ENCODE results near the gene RNASE8. TPM values are rescaled to one million over a fixed set of nuclear protein-coding genes. Genes with fewer than 3 reads are reported as not detected.

RNASE8 gene
- polyA plus RNA-seq, 1 donor: not detected

DNA sequence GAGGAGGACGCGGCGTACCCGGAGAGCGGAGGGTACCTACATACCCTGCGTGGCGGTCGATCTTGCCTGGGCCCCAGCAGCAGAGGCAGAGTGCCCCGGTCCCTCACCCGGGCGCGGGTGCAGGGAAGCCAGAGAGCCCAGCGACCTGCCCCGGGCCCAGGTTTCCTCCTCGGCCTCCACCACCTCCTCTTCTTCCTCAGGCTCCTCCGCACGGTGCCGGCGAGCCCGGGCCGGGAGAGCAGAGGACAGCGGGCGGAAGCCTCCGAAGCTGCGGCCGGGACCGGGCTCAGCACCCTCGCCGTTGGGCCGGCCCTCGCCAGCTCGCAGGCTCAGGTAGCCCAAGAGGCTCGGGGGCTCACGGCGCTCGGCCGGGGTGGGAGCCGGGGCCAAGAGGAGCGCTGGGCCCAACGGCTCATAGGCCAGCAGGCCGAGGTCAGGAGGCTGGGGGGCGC is 34.2 kb downstream of the RNASE8 start:
- DNase-seq (ENCODE audit: low read depth): no peak

- no peak for DNase-seq (ENCODE audit: low read depth)
Observed at GRCh38 chr14:21092273-21093011, 34.8 kb downstream of the RNASE8 start.

DNA sequence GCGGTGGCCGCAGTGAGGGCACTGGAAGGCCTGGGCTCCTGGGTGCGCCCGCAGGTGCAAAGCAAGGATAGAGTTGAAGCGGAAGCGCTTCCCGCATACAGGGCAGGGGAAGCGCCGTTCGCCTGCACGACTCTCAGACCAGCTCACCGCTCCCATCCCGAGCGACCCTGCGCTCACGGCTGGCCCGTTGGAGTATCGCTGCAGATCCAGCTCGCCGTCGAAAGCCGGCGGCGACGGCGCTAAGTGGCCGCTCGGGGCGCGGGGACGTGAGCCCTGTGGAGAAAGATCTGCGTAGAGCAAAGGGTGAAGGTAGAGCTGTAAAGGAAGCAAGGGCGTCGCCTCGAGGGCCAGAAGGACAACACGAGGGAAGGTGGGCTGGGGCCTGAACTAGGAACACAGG is 35.4 kb downstream of the RNASE8 start:
- DNase-seq (ENCODE audit: low read depth): no peak

- no peak for DNase-seq (ENCODE audit: low read depth)
Observed at GRCh38 chr14:21093769-21094681, 36.4 kb downstream of the RNASE8 start.

DNA sequence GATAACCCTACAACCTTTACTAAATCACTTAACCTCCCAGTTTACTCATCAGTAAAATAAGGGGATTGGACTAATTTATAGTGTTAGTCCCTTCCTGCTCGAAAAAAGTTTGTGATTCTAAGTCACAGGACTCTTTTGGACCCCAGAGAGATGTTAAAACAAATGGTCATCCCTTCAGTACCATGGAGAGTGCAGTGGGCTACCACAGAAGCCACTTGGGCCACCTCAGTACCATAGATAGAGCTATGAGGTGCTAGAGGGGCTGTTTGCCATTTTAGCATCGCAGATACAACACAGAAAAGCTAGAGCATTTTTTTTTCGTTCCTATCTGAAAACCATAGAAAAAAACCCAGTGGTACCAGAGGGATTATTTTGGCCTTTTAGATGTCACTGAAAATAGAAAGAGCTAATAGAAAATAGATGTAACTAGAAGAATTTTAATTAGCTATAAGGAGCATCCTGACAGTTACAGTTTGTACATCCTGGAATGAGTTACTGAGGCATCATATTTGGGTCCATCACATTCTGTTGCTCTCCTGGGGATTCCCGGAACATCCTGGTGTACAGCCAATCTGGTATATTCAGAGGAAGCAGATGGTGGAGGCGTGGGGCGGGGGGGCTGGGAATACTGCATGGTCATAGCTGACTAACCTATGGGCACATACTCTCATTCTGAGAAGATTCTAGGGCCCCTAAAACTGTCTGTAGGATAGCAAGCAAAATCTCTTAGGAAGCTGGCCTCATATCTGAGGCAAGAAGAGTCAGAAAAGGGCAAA is 38.0 kb downstream of the RNASE8 start:
- DNase-seq (ENCODE audit: low read depth): no peak

DNA sequence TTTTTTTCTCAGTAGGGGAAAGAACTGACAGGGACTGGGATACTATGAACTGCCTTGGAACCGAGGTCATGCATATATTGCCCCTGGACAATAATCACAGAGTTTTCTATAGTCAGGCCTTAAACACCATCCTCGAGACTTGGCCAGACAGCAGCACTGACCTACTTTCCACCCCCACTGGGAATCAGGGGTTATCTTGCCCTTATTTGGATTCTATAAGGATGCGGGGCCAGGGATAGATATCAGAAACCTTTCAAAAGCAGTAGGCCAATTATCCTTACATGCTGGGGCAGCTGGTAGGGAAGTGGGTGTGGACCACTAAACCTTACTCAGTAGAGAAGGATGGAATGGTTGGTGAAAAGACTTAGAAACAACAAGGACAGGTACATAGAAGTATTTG is 38.8 kb downstream of the RNASE8 start:
- DNase-seq (ENCODE audit: low read depth): no peak

DNA sequence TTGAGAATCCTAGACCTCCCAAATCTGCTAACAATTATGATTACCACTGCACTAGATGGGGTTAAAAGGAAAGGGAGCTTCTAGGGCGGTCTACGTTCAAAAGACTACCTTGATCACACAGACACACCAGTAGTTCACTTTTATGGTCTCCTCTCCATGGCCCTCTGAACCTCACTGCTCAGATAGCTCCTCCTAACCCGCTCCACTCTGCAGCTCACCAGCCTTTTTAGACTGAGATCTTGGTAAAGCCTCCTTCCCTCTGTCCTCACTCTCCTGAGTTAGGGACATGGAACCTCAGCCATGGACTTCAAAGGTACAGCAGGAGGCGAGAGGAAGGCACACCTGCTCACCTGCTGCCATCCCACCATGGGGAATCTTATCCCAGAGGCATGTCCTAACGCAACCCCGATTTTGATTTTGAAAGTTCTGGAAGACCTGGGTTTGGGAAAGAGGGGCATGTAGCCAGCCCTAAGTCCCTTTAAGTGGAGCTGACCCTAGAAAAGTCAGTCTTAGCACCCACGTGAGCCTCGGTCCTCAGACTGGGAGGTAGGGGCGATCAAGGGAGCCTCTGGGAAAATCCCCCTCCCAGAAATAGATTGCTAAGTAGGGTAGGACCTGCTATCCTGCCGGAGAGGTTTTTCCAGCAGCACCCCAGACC is 39.5 kb downstream of the RNASE8 start:
- DNase-seq (ENCODE audit: low read depth): no peak

DNA sequence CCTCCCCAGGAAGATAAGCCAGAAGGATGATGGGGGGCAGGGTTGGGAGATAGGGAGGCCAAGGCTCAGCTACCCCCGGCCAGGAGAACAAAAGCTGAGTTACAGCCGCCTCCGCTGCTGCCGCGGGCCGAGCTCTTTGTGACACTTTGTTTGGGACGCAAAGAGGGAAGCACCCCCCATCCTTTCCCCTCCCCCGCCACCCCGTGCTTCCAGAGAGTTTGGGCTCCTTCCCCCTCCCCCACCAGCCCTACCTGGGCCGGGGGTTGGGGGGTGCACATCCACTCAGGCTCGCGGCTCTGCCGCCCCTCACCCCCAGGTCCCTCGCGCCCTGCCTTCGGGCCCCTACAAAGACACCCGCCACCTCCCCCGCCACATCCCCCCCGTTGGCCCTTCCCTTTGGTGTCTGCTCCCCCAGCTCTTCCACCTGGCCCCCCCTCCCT is 40.0 kb downstream of the RNASE8 start:
- DNase-seq (ENCODE audit: low read depth): no peak

- no peak for DNase-seq (ENCODE audit: low read depth)
Observed at GRCh38 chr14:21098076-21098891, 40.7 kb downstream of the RNASE8 start, which contains the start of gene ZNF219. ZNF219 (minus strand) TSS chr14:21098655; CDS start chr14:21093591, 5,064 bp downstream.

DNA sequence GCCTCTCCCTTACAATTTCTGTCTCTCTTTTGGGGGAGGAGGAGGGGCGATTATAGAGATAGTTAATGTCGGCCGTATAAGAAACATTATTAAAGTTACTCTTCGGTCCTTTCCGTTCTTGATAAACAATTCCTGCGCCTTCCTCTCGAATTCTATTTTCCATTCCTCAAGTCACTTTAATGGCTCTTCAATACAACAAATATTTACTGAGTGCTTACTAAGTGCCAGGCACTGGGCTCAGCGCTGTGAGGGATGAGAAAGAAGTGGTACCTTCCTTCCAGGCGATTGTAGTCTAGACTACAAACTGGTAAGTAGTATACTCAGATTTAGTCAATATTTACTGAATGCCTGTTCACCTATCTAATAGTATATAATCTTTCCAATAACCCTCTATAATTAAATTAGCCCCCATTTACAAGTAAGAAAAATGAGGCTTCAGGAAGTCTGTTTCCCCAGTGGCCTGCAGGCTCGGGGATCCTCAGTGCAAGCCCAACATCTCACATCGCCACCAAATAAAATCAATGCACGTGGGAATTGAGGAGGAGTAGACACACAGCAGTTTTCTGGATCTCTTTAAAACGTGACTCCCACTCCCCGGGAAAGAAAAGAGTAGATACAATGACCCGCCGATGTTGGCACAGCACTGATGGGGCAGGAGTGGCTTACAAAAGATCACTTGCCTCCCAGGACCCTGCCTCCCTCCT is 41.4 kb downstream of the RNASE8 start:
- no peak for DNase-seq (ENCODE audit: low read depth)

- DNase-seq (ENCODE audit: low read depth): no peak
Observed at GRCh38 chr14:21099596-21099985, 42.0 kb downstream of the RNASE8 start.

DNA sequence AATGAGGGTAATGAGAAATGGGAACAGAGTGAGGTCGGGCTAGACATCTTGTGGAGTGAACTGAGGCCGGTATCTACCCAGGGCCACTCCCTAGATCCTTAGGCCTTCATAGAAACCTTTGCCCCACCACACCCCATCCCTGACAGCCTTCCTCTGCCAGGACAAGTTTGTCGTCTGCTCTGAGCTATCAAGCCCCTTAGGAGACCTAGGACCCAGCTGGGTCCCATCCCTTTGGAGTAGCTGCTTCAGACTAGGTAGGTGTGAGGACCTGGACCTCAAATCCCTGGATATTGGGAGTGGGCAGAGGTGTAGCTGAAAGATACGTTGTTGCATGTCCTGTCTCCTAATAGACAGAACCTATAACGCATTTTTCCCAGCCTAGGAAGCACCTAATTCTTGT is 43.3 kb downstream of the RNASE8 start, which contains the start of gene TMEM253:
Gene TMEM253 (plus strand): TSS at position 136 of the 400 bp plus-strand sequence. CDS start 278 bp downstream, outside the sequence.
- DNase-seq (ENCODE audit: low read depth): no peak

- no peak for DNase-seq (ENCODE audit: low read depth)
Observed at GRCh38 chr14:21101802-21102413, 44.3 kb downstream of the RNASE8 start.

GRCh38 chr14:21102521-21103410 is 45.1 kb downstream of the RNASE8 start:
- no peak for DNase-seq (ENCODE audit: low read depth)

- no peak for DNase-seq (ENCODE audit: low read depth)
Observed at GRCh38 chr14:21103411-21103709, 45.7 kb downstream of the RNASE8 start.

- DNase-seq (ENCODE audit: low read depth): peak; percentile 84
Observed at GRCh38 chr14:21103710-21104447, 46.3 kb downstream of the RNASE8 start.

DNA sequence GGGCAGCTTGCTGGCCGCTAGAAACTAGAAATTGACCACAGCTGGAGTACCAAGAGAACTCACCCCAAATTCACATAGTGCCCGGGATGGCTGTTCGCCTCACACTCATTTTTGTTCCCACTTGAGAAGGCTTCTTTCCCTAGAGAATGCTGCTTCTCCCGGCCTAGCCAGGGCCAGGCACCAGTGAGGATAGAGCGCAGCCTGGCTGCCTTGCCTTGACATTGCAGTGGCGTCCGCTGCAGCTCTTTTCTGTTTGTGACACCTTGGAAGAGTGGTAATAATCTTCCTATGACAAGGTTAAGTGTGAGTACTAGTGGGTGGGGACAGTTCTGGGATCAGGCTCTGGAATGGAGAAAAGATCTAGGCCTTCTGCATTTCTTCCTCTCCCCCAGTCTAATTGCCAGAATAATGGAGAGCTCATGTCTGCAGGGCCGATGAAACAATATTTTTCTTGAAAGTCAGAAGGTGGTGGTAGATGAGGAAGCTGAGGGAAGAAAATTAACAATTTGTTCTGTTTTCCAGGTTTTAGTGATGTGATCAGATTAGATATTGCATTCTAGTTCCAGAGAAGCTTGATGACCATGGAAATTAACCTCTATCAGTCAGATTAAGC is 46.9 kb downstream of the RNASE8 start:
- no peak for DNase-seq (ENCODE audit: low read depth)

Measured in forelimb muscle (tissue), 1 donor.